AG04449 (cell line): Measurements from ENCODE around the gene ILK.

Source experiments
- CTCF ChIA-PET: fragments of 350-600 bp; formaldehyde crosslinking; extraction: SDS; loops from one replicate; lab custom pipeline; 2021; ENCODE audit warnings: antibody characterized with exemption; lab: Yijun Ruan, JAX
- POLR2A ChIA-PET: fragments of 400-600, 350-600 bp; formaldehyde crosslinking; extraction: SDS; loops from one replicate; lab custom pipeline; 2020; ENCODE audit warnings: antibody characterized with exemption, inconsistent platforms; lab: Yijun Ruan, JAX
- DNase-seq: peaks from one replicate; pipeline ENCODE4 v3.0.0-alpha.2; 2010; ENCODE audit warnings: low read depth, low spot score
- H3K4me3 ChIP-seq: 2 replicates; pipeline ENCODE4 v1.5.1; 2011; ENCODE audit warnings: low read depth, mild to moderate bottlenecking, control low read depth, low read length
- TF ChIP-seq, protein P1 (sequence below): IDR thresholded peaks from one replicate; pipeline ENCODE4 v1.5.1; 2011; ENCODE audit warnings: mild to moderate bottlenecking, moderate library complexity, low read length, control low read depth, inconsistent platforms; ENCODE audit not compliant: insufficient read depth; ENCODE audit errors: missing control alignments

Gene ILK

DNA sequence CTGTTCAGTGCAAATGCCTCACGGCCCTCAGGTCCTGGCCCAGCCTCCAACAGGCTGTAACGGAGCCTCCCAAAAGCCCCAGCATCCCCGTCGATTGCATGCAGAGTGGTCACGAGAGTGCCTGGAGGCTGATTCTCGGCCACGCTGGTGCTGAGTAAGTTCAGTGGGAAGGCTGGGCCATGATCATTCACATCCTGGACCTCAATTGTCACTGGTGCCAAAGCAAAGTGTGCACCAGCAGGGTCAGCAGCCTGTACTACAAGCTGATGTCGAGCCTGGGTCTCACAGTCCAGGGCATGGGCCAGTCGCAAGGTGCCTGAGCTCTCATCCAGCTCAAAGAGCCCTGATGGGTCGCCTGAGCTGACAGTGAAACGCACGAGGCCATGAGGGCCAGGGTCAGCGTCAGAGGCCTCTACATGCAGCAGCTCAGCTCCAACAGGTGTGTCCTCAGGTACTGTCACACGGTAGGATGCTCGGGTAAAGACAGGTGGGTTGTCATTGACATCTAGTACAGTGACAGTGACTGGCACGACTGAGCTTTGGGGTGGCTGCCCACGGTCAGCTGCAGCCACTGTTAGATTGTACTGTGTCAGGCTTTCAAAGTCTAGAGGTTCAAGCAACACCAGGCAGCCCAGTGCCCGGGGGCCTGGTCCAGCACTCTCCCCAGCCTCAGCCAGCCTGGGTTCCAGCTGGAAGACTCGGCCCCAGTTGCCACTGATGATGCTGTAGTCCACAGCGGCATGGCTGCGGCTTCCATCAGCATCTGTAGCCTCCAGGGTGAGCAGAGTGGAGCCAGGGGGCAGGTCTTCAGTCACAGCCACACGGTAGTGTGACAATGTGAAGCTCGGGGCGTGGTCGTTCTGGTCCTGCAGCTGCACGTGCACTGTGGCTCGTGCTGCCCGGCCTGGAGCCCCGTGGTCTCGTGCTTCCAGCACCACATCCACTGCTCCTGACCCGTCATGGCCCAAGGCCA is 20.1 kb downstream of the ILK start:
- TF ChIP-seq, protein P1, sequence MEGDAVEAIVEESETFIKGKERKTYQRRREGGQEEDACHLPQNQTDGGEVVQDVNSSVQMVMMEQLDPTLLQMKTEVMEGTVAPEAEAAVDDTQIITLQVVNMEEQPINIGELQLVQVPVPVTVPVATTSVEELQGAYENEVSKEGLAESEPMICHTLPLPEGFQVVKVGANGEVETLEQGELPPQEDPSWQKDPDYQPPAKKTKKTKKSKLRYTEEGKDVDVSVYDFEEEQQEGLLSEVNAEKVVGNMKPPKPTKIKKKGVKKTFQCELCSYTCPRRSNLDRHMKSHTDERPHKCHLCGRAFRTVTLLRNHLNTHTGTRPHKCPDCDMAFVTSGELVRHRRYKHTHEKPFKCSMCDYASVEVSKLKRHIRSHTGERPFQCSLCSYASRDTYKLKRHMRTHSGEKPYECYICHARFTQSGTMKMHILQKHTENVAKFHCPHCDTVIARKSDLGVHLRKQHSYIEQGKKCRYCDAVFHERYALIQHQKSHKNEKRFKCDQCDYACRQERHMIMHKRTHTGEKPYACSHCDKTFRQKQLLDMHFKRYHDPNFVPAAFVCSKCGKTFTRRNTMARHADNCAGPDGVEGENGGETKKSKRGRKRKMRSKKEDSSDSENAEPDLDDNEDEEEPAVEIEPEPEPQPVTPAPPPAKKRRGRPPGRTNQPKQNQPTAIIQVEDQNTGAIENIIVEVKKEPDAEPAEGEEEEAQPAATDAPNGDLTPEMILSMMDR: no peak
- DNase-seq: no peak
- POLR2A ChIA-PET: interaction anchor here (0.7 to 1.0 kb wide), 2 partner anchors 12 to 16 kb away, joined by 3 read pairs; partner anchors contain the start of gene TAF10
- H3K4me3 ChIP-seq: no peak overlapping the region
- CTCF ChIA-PET: interaction anchor here (1.0 kb wide), 1 partner anchor 60 kb away, joined by 3 read pairs; the partner anchor contains the start of gene MRPL17

GRCh38 chr11:6625156-6625831 is 21.7 kb downstream of the ILK start:
- no peak for DNase-seq
- no peak overlapping the region for H3K4me3 ChIP-seq
- POLR2A ChIA-PET: no interaction called here
- TF ChIP-seq, protein P1: no peak
- CTCF ChIA-PET: no interaction called here

- DNase-seq: no peak
- TF ChIP-seq, protein P1: no peak
- no peak overlapping the region for H3K4me3 ChIP-seq
- ChIA-PET CTCF (no interaction called here), POLR2A (no interaction called here)
These were observed 22.4 kb downstream of the ILK start for GRCh38 chr11:6625832-6626420.

GRCh38 chr11:6626971-6627761 is 23.6 kb downstream of the ILK start:
- DNase-seq: no peak
- ChIA-PET CTCF (interaction anchor here (1.2 kb wide), 1 partner anchor 8 kb away, joined by 3 read pairs; the partner anchor contains the start of gene TPP1), POLR2A (interaction anchor here (0.8 kb wide), 1 partner anchor 9 kb away, joined by 3 read pairs; no protein-coding TSS in a partner anchor)
- TF ChIP-seq, protein P1: no peak
- H3K4me3 ChIP-seq: no peak overlapping the region

- no peak overlapping the region for H3K4me3 ChIP-seq
- no peak for DNase-seq
- ChIA-PET POLR2A (interaction anchor here (0.8 kb wide), 1 partner anchor 9 kb away, joined by 3 read pairs; no protein-coding TSS in a partner anchor), CTCF (interaction anchor here (1.2 kb wide), 1 partner anchor 9 kb away, joined by 3 read pairs; the partner anchor contains the start of gene TPP1)
- TF ChIP-seq, protein P1: no peak
These were observed 24.2 kb downstream of the ILK start for GRCh38 chr11:6627762-6628241.
